CD14-positive monocyte (primary cell): ENCODE measurements around the gene RHOA. TPM values are rescaled to one million over a fixed set of nuclear protein-coding genes. Genes with fewer than 3 reads are reported as not detected.

Experiments used
- DNase-seq, 3 donors: peaks; one replicate each; pipeline ENCODE4 v3.0.0-alpha.2; 2011 to 2022
- H2AFZ ChIP-seq: 2 replicates; pipeline ENCODE4 v1.6.0; 2012; ENCODE audit warnings: mild to moderate bottlenecking, low read depth, low read length, inconsistent platforms; ENCODE audit not compliant: insufficient read depth, poor library complexity, severe bottlenecking
- H3K27ac ChIP-seq, 2 donors: 1 replicate in 1 of 2; 2 replicates in 1 of 2; pipeline ENCODE4 v1.5.1; 2012 to 2013; ENCODE audit warnings: low read length in 2 of 2, control low read depth in 1 of 2, inconsistent platforms in 1 of 2, low read depth in 1 of 2, mild to moderate bottlenecking in 1 of 2
- H3K27me3 ChIP-seq, 2 donors: one replicate each; pipeline versions ENCODE4 v1.6.0 to v1.6.1; 2011 to 2013; ENCODE audit warnings: low read length in 2 of 2; ENCODE audit not compliant: control insufficient read depth in 2 of 2, insufficient read depth in 2 of 2
- H3K36me3 ChIP-seq, 2 donors: replicated peaks in 1 of 2; 1 replicate in 1 of 2; 2 replicates in 1 of 2; pipeline versions ENCODE4 v1.5.1 to v1.6.1; 2012 to 2013; ENCODE audit warnings: low read length in 2 of 2, control low read depth in 1 of 2, inconsistent platforms in 1 of 2, mild to moderate bottlenecking in 1 of 2; ENCODE audit not compliant: insufficient read depth in 2 of 2, control insufficient read depth in 1 of 2
- H3K4me1 ChIP-seq, 2 donors: 1 replicate in 1 of 2; 2 replicates in 1 of 2; pipeline versions ENCODE4 v1.5.1 to v1.6.1; 2012 to 2013; ENCODE audit warnings: low read length in 2 of 2, control low read depth in 1 of 2, inconsistent platforms in 1 of 2, mild to moderate bottlenecking in 1 of 2, moderate library complexity in 1 of 2; ENCODE audit not compliant: insufficient read depth in 2 of 2, control insufficient read depth in 1 of 2
- H3K4me2 ChIP-seq: replicated peaks from 2 replicates; pipeline ENCODE3; 2012; ENCODE audit warnings: low read length, moderate library complexity, mild to moderate bottlenecking; ENCODE audit not compliant: poor library complexity, severe bottlenecking; ENCODE audit errors: extremely low read depth
- H3K4me3 ChIP-seq, 3 experiments: fragments of 200-600 bp in 1 of 3; sonication (generic) in 1 of 3; replicated peaks in 1 of 3; 1 replicate in 2 of 3; 2 replicates in 1 of 3; pipeline ENCODE4 v1.5.1; 2011 to 2013; ENCODE audit warnings: low read length in 3 of 3, mild to moderate bottlenecking in 3 of 3, control low read depth in 2 of 3, low read depth in 2 of 3, inconsistent platforms in 1 of 3, moderate library complexity in 1 of 3
- H3K79me2 ChIP-seq: 2 replicates; pipeline ENCODE4 v1.6.0; 2012; ENCODE audit warnings: mild to moderate bottlenecking, control low read depth, inconsistent platforms, low read length, moderate library complexity; ENCODE audit not compliant: insufficient read depth
- H3K9ac ChIP-seq: 2 replicates; pipeline ENCODE4 v1.6.0; 2017; ENCODE audit warnings: low read length, mild to moderate bottlenecking; ENCODE audit not compliant: insufficient read depth, poor library complexity, severe bottlenecking
- H3K9me3 ChIP-seq, 2 donors: replicated peaks in 1 of 2; 1 replicate in 1 of 2; 2 replicates in 1 of 2; pipeline versions ENCODE4 v1.5.1 to v1.6.1; 2012 to 2013; ENCODE audit warnings: low read length in 2 of 2, control low read depth in 1 of 2; ENCODE audit not compliant: control insufficient read depth in 1 of 2, insufficient read depth in 1 of 2
- H4K20me1 ChIP-seq: 2 replicates; pipeline ENCODE4 v1.6.0; 2012; ENCODE audit warnings: mild to moderate bottlenecking, low read length, control low read depth, moderate library complexity; ENCODE audit not compliant: insufficient read depth
- H3K27ac Mint-ChIP-seq, 7 donors: one replicate each; pipeline ENCODE4 v1.8.0; 2020; ENCODE audit warnings: mild to moderate bottlenecking in 7 of 7, mixed read lengths in 7 of 7, moderate library complexity in 6 of 7, inconsistent platforms in 2 of 7
- H3K27me3 Mint-ChIP-seq, 3 donors: one replicate each; pipeline ENCODE4 v1.8.0; 2021 to 2022; ENCODE audit warnings: low read depth in 3 of 3, mild to moderate bottlenecking in 3 of 3, mixed read lengths in 3 of 3, moderate library complexity in 3 of 3, inconsistent platforms in 1 of 3
- H3K36me3 Mint-ChIP-seq, 2 donors: one replicate each; pipeline ENCODE4 v1.8.0; 2020; ENCODE audit warnings: mixed read lengths in 2 of 2, inconsistent platforms in 1 of 2, mild to moderate bottlenecking in 1 of 2
- H3K4me1 Mint-ChIP-seq: one replicate; pipeline ENCODE4 v1.8.0; 2020; ENCODE audit warnings: mild to moderate bottlenecking, mixed read lengths
- H3K4me3 Mint-ChIP-seq, 2 donors: one replicate each; pipeline ENCODE4 v1.8.0; 2020; ENCODE audit warnings: mild to moderate bottlenecking in 2 of 2, mixed read lengths in 2 of 2, moderate library complexity in 1 of 2
- H3K9me3 Mint-ChIP-seq, 7 donors: one replicate each; pipeline ENCODE4 v1.8.0; 2020 to 2022; ENCODE audit warnings: mixed read lengths in 7 of 7, mild to moderate bottlenecking in 6 of 7, moderate library complexity in 6 of 7, inconsistent platforms in 2 of 7
- WGBS: methylation state at CpG from one replicate; pipeline ENCODE4 v1.1.5; 2013; ENCODE audit warnings: missing lambda C conversion rate; ENCODE audit not compliant: insufficient coverage; 5-methylcytosine and 5-hydroxymethylcytosine counted together
- intact Hi-C, 2 donors: fragments of 100-400 bp; cut with micrococcal nuclease; formaldehyde crosslinking; loops; one replicate each; pipeline versions ENCODE4 v1.15.0 to v1.15.1; 2023
- polyA plus RNA-seq, 3 donors: library from polyadenylated mRNA; depleted of rRNA in 1 of 3; unstranded in 2 of 3; stranded (reverse) in 1 of 3; fragments of 300-500 nt in 2 of 3; fragments of >200 nt in 1 of 3; fragmentation: Illumina TruSeq in 2 of 3; gene quantifications; 1 replicate in 2 of 3; 2 replicates in 1 of 3; pipeline ENCODE4 v1.2.3, GENCODE V29; 2012 to 2021
- TF ChIP-seq, protein P1 (sequence below): fragments of 200-600 bp; IDR thresholded peaks from one replicate; pipeline ENCODE4 v1.8.0; 2022; ENCODE audit warnings: antibody characterized with exemption, mild to moderate bottlenecking

Gene RHOA
- polyA plus RNA-seq, 3 donors, result 624 to 1,306 (median 1,179) TPM

DNA sequence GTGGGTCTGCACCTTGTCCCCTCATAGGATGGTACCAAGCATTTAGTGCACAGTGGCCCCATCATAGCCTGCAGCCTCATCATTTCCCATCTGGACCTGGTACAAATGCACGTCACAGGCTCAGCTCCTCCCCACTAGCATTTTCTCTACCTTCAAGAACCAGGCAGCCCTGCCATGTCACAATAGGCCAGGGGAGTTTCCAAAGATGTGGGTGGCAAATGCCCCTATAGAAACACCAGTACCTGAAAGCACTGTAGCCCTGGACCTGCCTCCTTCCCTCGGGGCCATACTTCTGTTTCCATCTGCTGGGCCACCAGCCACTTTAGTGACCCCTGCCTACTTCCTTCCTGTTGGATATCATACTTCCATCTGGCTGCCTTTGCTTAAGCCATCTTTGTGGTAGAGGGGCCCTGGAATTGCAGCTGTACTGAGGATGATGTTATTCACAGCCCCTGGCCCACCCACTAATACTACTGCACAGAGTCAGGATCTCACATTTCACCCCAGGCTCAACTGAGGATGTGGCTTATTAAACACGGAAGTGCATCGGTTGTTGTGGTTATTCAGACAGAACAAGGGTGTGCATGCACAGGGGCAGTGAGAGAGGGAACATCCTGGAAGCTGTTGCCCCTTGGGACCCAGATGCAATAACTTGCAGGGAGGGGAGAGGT lies 4.3 kb upstream of the RHOA start:
- peaks cover 7 to 27% of the 10 kb centered on the region in 2 donors for H3K36me3 ChIP-seq
- H3K27me3 Mint-ChIP-seq, result peaks cover 0 to 2% (median 0%) of the 10 kb centered on the region in 3 donors
- peak overlapping the region; percentile 63 to 81 for H3K27ac ChIP-seq
- 0% methylated on average over 1 of the region's 4 CpGs for WGBS
- peaks cover 47 to 50% of the 10 kb centered on the region in 2 donors for H3K4me1 ChIP-seq
- peak overlapping the region; percentile 37 to 72 for H3K4me3 Mint-ChIP-seq
- peaks cover 31% of the 10 kb centered on the region for H4K20me1 ChIP-seq
- H3K27ac Mint-ChIP-seq, result peak overlapping the region; percentile 88 to 95 (median 91)
- H2AFZ ChIP-seq, result peak overlapping the region; percentile 5
- H3K4me1 Mint-ChIP-seq, result peaks cover 53% of the 10 kb centered on the region
- H3K4me2 ChIP-seq, result peak overlapping the region; percentile 32
- TF ChIP-seq, protein P1, sequence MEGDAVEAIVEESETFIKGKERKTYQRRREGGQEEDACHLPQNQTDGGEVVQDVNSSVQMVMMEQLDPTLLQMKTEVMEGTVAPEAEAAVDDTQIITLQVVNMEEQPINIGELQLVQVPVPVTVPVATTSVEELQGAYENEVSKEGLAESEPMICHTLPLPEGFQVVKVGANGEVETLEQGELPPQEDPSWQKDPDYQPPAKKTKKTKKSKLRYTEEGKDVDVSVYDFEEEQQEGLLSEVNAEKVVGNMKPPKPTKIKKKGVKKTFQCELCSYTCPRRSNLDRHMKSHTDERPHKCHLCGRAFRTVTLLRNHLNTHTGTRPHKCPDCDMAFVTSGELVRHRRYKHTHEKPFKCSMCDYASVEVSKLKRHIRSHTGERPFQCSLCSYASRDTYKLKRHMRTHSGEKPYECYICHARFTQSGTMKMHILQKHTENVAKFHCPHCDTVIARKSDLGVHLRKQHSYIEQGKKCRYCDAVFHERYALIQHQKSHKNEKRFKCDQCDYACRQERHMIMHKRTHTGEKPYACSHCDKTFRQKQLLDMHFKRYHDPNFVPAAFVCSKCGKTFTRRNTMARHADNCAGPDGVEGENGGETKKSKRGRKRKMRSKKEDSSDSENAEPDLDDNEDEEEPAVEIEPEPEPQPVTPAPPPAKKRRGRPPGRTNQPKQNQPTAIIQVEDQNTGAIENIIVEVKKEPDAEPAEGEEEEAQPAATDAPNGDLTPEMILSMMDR, result no peak
- peak overlapping the region; percentile 31 for H3K9ac ChIP-seq
- DNase-seq, result peak; percentile 42 to 80 (median 57)
- no peaks in the 10 kb centered on the region for H3K27me3 ChIP-seq
- intact Hi-C loops, result loop anchor here in 1 of 2 donors (10.0 kb wide), 1 partner anchor 49 kb away; no protein-coding TSS in a partner anchor
- H3K4me3 ChIP-seq, result peak overlapping the region in 1 of 3 experiments; percentile 13
- no peaks in the 10 kb centered on the region for H3K9me3 ChIP-seq
- peaks cover 60% of the 10 kb centered on the region for H3K79me2 ChIP-seq
- peaks cover 0 to 2% (median 0%) of the 10 kb centered on the region in 7 donors for H3K9me3 Mint-ChIP-seq
- H3K36me3 Mint-ChIP-seq, result peaks cover 26 to 50% of the 10 kb centered on the region in 2 donors

GRCh38 chr3:49414753-49415152 lies 3.0 kb upstream of the RHOA start:
- no peak overlapping the region for H3K4me3 Mint-ChIP-seq

More at GRCh38 chr3:49414753-49415152, 3.0 kb upstream of the RHOA start:
- H2AFZ ChIP-seq, result no peak overlapping the region
- TF ChIP-seq, protein P1, result no peak
- H3K9me3 ChIP-seq, result no peaks in the 10 kb centered on the region
- H3K36me3 ChIP-seq, result peaks cover 7 to 19% of the 10 kb centered on the region in 2 donors
- peaks cover 73% of the 10 kb centered on the region for H3K79me2 ChIP-seq
- no peaks in the 10 kb centered on the region for H3K27me3 ChIP-seq
- H4K20me1 ChIP-seq, result peaks cover 44% of the 10 kb centered on the region
- peaks cover 18 to 45% of the 10 kb centered on the region in 2 donors for H3K36me3 Mint-ChIP-seq
- no peak overlapping the region for H3K4me2 ChIP-seq
- WGBS, result 50% methylated on average over 1 of the region's 2 CpGs
- H3K27me3 Mint-ChIP-seq, result peaks cover 0 to 2% (median 0%) of the 10 kb centered on the region in 3 donors
- peaks cover 53 to 60% of the 10 kb centered on the region in 2 donors for H3K4me1 ChIP-seq
- H3K27ac Mint-ChIP-seq, result peak overlapping the region; percentile 68 to 95 (median 82)
- no peak for DNase-seq
- H3K27ac ChIP-seq, result peak overlapping the region; percentile 63 to 81
- no peak overlapping the region for H3K4me3 ChIP-seq
- intact Hi-C loops, result loop anchor here (5.0 to 10.0 kb wide), 4 partner anchors 33 to 77 kb away; partner anchors contain the start of gene GPX1 (in 1 of the 2)
- H3K9ac ChIP-seq, result no peak overlapping the region
- peaks cover 55% of the 10 kb centered on the region for H3K4me1 Mint-ChIP-seq
- H3K9me3 Mint-ChIP-seq, result peaks cover 0 to 2% (median 0%) of the 10 kb centered on the region in 7 donors
